ENCODE data around the gene MAS1L.

The MAS1L gene

DNA sequence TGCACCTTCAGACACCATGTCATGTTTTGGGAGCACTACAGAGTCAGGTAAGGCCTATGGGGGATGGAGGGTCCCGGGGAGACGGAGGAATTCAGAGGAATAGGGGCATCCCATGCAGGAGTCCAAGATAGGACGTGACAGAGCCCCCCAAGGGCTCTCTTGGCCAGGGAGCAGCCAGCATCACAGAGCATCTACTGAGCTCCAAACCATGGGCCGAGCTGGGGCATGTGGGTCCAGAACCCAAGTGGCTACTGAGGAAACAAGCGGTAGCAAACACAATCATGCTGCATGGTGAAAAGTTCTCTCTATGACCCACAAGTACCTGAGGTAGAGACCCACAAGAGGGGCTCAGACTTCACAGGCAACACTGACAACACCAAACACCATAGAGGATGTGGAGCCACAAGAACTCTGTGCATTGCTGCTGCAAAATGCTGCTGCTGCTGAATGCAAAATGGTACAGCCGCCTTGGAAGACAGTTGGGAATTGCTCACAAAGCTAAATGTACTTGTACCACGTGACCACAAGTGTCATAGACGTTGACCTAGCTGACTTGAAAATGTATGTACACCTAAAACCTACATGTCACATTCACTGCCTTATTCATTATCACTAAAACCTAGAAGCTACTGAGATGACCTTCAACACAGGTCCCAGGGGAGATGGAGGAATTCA, 33.4 kb upstream of the MAS1L start:
- H3K4me3 ChIP-seq (ENCODE audit: low read depth, low read length): no peak overlapping the region
- TF ChIP-seq, protein P1, sequence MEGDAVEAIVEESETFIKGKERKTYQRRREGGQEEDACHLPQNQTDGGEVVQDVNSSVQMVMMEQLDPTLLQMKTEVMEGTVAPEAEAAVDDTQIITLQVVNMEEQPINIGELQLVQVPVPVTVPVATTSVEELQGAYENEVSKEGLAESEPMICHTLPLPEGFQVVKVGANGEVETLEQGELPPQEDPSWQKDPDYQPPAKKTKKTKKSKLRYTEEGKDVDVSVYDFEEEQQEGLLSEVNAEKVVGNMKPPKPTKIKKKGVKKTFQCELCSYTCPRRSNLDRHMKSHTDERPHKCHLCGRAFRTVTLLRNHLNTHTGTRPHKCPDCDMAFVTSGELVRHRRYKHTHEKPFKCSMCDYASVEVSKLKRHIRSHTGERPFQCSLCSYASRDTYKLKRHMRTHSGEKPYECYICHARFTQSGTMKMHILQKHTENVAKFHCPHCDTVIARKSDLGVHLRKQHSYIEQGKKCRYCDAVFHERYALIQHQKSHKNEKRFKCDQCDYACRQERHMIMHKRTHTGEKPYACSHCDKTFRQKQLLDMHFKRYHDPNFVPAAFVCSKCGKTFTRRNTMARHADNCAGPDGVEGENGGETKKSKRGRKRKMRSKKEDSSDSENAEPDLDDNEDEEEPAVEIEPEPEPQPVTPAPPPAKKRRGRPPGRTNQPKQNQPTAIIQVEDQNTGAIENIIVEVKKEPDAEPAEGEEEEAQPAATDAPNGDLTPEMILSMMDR (IDR thresholded peaks at IDR 0.05; ENCODE audit: borderline replicate concordance, insufficient read depth, low read depth, low read length): no peak

DNA sequence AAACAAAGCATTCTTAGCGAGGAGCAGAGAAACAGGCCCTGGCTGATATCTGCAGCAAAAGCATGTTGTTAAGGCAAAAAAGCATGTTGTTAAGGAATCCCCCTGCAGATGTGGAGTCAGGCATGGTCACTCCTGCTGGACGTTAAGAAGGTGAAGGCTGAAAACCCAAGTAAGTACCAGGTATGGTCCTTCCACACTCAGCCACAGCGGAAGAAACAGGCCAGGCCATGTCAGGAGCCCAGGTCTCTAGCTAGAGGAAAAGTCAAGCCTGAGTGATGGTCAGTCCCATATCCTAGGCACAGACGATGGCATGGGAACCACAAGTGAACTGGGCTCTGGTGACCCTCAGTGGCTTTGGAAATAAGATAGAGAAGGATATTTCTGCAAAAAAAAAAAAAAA, 32.5 kb upstream of the MAS1L start:
- TF ChIP-seq, protein P1 (IDR thresholded peaks at IDR 0.05; ENCODE audit: borderline replicate concordance, insufficient read depth, low read depth, low read length): no peak
- no peak overlapping the region for H3K4me3 ChIP-seq (ENCODE audit: low read depth, low read length)

DNA sequence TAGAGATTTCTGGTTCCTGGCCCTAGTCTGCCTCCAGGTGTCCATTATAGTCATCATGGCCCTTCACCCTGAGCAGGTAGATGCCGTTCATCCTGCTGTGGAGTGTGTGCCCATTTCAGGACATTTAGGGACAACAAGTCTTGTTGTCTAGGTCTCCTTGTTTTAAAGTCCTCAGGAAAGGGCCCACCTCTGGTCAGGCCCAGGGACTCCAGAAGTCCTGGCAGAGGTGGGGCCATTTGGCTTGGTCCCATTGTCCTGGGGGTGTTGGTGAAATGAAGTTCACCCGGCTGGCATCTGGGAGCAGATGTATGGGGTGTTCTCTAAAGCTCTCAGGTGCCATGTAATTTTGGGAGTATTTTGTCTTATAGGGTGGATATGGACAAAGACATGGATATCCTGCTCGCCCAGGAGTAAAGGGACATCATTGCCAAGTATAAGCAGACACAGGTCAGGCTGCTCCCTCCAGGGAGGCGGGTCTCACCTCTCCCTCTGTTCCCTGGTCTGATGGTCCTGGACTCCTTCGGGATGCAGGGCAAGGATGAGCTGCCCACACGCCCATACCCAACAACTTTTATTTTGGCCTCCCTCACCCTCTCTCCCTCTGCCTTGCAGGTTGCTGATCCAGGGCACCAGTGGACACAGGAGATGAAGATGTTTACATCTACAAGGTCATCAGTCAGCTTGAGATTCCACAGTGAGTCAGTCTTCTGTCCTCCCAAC, 31.7 kb upstream of the MAS1L start:
- TF ChIP-seq, protein P1 (IDR thresholded peaks at IDR 0.05; ENCODE audit: borderline replicate concordance, insufficient read depth, low read depth, low read length): no peak
- no peak overlapping the region for H3K4me3 ChIP-seq (ENCODE audit: low read depth, low read length)

DNA sequence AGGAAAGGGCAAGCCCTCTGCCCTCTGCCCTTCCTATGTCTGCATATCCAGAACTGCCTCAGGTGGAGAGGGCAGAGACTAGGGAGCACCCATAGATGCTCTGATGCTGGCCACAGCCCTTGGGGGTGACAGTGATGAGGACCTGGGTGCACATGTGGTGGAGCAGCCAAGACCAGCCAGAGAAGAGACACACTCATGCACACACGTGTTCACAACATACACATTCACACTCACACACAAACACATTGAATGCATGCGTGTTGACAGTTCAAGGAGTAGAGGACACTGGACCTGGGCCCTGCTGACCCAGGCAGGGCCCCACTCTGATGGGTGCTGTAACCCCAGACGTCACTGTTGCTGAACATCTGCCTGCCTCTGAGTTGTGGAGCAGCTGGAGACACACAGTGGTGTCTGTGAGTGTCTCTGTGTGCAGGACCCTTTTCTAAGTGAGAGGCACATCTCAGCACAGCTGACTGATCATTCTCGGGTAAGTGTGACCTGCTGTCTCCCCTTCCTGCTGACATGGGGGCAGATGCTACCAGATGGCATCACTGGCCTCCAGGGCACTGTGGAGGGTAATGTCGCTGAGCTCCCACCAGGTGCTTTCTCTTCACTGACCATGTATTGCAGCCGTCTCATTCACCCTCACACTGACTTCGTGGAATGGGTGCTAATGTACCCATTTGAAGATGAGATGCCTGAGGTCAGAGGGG, 30.1 kb upstream of the MAS1L start:
- no peak overlapping the region for H3K4me3 ChIP-seq (ENCODE audit: low read depth, low read length)
- TF ChIP-seq, protein P1 (IDR thresholded peaks at IDR 0.05; ENCODE audit: borderline replicate concordance, insufficient read depth, low read depth, low read length): no peak

DNA sequence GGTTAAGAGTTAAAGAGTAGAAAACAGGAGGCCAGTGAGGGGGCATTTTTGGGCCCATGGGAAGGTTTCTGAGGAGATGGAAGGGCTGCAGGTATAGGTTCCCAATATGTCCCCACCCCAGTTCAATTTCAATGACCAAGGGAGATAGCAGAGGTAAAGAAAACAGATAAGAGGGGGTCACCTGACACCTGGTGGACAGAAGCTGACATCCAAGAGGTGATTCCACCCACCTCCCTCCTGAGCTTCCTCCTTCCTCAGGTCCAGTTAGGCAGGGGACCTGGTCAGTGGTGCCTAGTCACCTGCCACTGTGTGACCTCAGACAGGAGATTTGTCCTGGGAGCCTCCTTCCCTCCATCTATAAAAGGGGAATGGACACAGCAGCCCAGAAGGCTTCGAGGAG, 29.5 kb upstream of the MAS1L start:
- no peak overlapping the region for H3K4me3 ChIP-seq (ENCODE audit: low read depth, low read length)
- TF ChIP-seq, protein P1 (IDR thresholded peaks at IDR 0.05; ENCODE audit: borderline replicate concordance, insufficient read depth, low read depth, low read length): no peak

DNA sequence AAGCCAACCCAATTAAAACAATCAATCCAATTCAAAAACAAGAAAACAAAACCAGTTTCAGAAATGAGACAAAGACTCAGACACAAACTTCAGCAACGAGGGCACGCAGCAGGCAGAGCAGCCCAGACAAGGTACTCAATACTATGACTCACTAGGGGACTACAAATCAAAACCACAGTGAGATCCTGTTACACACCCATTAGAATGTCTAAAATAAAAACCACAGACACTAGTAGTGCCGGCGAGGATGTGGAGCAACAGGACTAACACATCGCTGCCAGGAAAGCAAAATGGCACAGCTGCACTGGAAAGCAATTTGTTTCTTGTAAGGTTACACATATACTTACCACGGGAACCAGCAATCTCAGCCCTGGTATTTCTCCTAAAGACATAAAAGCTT, 28.4 kb upstream of the MAS1L start:
- TF ChIP-seq, protein P1 (IDR thresholded peaks at IDR 0.05; ENCODE audit: borderline replicate concordance, insufficient read depth, low read depth, low read length): no peak
- H3K4me3 ChIP-seq (ENCODE audit: low read depth, low read length): no peak overlapping the region

Measured in GM12875 (cell line).